ENCODE measurements around the gene NCKAP5. TPM values are rescaled to one million over a fixed set of nuclear protein-coding genes. Genes with fewer than 3 reads are reported as not detected.

The NCKAP5 gene
- total and polyA plus RNA-seq, 2 of the 13 experiments (the other 11 are each of a cell fraction or from before 2014, with no cell fraction given) = 0.01 TPM; not detected in 1

Small RNA genes lying within 50 kb of the gene (small RNA-seq; reads per million reads assigned to genes)
- gene AC016909.1 (ENCODE audit: insufficient read depth in 2 of 3, insufficient read length in 3 of 3, low read depth in 2 of 3, low replicate concordance in 1 of 3) = 0 reads per million in 3 experiments
- 0 reads per million in 3 experiments for gene RN7SKP154 (ENCODE audit: insufficient read depth in 2 of 3, insufficient read length in 3 of 3, low read depth in 2 of 3, low replicate concordance in 1 of 3)
- gene RNU6-579P (ENCODE audit: insufficient read depth in 2 of 3, insufficient read length in 3 of 3, low read depth in 2 of 3, low replicate concordance in 1 of 3) = 0 reads per million in 3 experiments

All from HepG2 (cell line).